Measurements from ENCODE around the gene USP3. TPM values are rescaled to one million over a fixed set of nuclear protein-coding genes. Genes with fewer than 3 reads are reported as not detected.
A peak's percentile ranks its signal among the peaks of the same experiment; 100 is the strongest.

Gene USP3
- total RNA-seq, 1 experiment from 2014 or later = 54.2 TPM

DNA sequence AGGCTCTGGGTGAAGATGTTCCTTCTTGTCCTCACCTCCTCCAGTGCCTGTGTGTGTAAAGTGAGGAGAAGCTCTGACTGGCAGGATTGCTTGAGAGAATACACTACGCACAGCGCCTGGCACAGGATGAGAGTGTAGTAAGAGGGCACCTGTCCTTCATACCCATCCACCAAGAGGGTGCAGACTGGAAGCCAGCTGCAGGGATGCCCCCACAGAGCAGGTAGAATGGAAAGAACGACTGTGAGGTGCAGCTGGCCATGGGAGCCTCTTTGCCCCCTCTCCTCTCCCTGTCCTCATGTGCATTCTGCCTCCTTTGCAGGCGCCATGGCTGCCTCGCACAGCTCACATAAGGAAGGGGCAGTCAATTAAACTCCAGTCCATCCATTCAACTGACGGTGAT lies 105.1 kb downstream of the USP3 start:
- TF ChIP-seq, protein P1, sequence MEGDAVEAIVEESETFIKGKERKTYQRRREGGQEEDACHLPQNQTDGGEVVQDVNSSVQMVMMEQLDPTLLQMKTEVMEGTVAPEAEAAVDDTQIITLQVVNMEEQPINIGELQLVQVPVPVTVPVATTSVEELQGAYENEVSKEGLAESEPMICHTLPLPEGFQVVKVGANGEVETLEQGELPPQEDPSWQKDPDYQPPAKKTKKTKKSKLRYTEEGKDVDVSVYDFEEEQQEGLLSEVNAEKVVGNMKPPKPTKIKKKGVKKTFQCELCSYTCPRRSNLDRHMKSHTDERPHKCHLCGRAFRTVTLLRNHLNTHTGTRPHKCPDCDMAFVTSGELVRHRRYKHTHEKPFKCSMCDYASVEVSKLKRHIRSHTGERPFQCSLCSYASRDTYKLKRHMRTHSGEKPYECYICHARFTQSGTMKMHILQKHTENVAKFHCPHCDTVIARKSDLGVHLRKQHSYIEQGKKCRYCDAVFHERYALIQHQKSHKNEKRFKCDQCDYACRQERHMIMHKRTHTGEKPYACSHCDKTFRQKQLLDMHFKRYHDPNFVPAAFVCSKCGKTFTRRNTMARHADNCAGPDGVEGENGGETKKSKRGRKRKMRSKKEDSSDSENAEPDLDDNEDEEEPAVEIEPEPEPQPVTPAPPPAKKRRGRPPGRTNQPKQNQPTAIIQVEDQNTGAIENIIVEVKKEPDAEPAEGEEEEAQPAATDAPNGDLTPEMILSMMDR (IDR thresholded peaks at IDR 0.05; ENCODE audit: insufficient read depth in 1 of 2, low read depth in 1 of 2, low read length in 1 of 2, severe bottlenecking in 1 of 2, unreplicated experiment in 1 of 2) = no peak
- no peaks in the 10 kb centered on the region for H3K9me3 Mint-ChIP-seq (ENCODE audit: unreplicated experiment)
- H3K27me3 Mint-ChIP-seq (ENCODE audit: insufficient read depth, unreplicated experiment) = no peaks in the 10 kb centered on the region
- H3K4me1 ChIP-seq = peaks cover 6% of the 10 kb centered on the region; the same call in 1 of the 2 replicates
- peaks cover 10% of the 10 kb centered on the region for H3K4me1 Mint-ChIP-seq (ENCODE audit: low read depth, unreplicated experiment)
- no peak overlapping the region for H3K27ac Mint-ChIP-seq (ENCODE audit: unreplicated experiment)
- intact Hi-C loops (cut with micrococcal nuclease; ENCODE audit: unreplicated experiment) = no loop called here
- ChIA-PET POLR2A (interaction anchor here (0.6 kb wide), 1 partner anchor 257 kb away, joined by 4 read pairs; no protein-coding TSS in a partner anchor), CTCF (interaction anchor here (0.6 to 1.5 kb wide), 19 partner anchors 8 to 608 kb away, joined by 3 to 11 read pairs (median 4); partner anchors contain the start of gene CIAO2A)
- no TSS peak for BruUV-seq (replicated peaks)
- no peaks in the 10 kb centered on the region for H3K27me3 ChIP-seq (replicated peaks; ENCODE audit: control insufficient read depth, insufficient read depth, low read length)
- no peak overlapping the region for H3K4me3 Mint-ChIP-seq (ENCODE audit: unreplicated experiment)
- H3K9me3 ChIP-seq = no peaks in the 10 kb centered on the region
- no peak overlapping the region for H3K4me3 ChIP-seq (ENCODE audit: low read depth, low read length)
- no peak for DNase-seq
- no peaks in the 10 kb centered on the region; the same call in 1 of the 2 replicates for H3K36me3 ChIP-seq (ENCODE audit: control insufficient read depth, insufficient read depth, low read length)
- peaks cover 28% of the 10 kb centered on the region for H3K36me3 Mint-ChIP-seq (ENCODE audit: insufficient read depth, unreplicated experiment)

DNA sequence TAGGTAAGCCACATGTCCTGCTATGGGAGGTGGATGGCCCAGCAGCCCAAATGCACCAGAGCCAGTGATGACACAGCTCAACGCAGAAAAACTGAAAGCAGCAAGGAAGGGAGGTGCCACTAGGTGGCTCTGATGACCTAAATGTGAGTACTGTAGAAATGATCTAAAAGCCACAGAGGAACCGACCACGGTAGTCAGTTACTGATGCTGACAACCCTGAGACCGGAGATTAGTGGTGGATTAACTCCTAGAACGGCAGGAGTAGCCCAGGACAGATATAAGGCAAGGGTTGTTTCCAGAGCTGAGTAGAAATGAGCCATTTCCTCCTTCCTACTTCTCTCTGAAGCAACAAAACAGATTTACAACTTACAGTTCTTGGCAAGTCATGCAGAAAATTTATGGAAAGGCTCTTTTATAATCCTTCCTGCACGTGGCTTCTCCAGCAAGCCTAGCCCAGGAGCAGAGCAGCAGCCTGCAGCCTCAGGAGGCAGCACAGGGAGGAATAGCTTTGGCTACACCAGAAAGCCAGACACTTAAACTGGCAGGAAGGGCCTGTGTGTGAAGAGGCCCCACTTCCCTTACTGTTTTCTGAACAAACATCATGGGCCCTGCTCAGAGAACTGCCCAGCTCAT lies 105.9 kb downstream of the USP3 start:
- intact Hi-C loops (cut with micrococcal nuclease; ENCODE audit: unreplicated experiment) = loop anchor here (1.0 to 2.0 kb wide), 3 partner anchors 40 to 456 kb away; no protein-coding TSS in a partner anchor
- Mint-ChIP-seq H3K4me3 (ENCODE audit: unreplicated experiment) (no peak overlapping the region), H3K9me3 (ENCODE audit: unreplicated experiment) (no peaks in the 10 kb centered on the region), H3K27me3 (ENCODE audit: insufficient read depth, unreplicated experiment) (no peaks in the 10 kb centered on the region), H3K27ac (ENCODE audit: unreplicated experiment) (no peak overlapping the region), H3K36me3 (ENCODE audit: insufficient read depth, unreplicated experiment) (peaks cover 28% of the 10 kb centered on the region), H3K4me1 (ENCODE audit: low read depth, unreplicated experiment) (peaks cover 10% of the 10 kb centered on the region)
- peak; percentile 76 for DNase-seq
- H3K27me3 ChIP-seq (replicated peaks; ENCODE audit: control insufficient read depth, insufficient read depth, low read length) = no peaks in the 10 kb centered on the region
- peaks cover 6% of the 10 kb centered on the region; the same call in 1 of the 2 replicates for H3K4me1 ChIP-seq
- ChIA-PET POLR2A (interaction anchor here (0.6 kb wide), 1 partner anchor 257 kb away, joined by 4 read pairs; no protein-coding TSS in a partner anchor), CTCF (interaction anchor here (0.6 to 1.5 kb wide), 18 partner anchors 8 to 607 kb away, joined by 3 to 11 read pairs (median 4); partner anchors contain the start of gene CIAO2A)
- TF ChIP-seq, protein P1 (IDR thresholded peaks at IDR 0.05; ENCODE audit: insufficient read depth in 1 of 2, low read depth in 1 of 2, low read length in 1 of 2, severe bottlenecking in 1 of 2, unreplicated experiment in 1 of 2) = peak; percentile 79 to 85
- no TSS peak for BruUV-seq (replicated peaks)
- H3K9me3 ChIP-seq = no peaks in the 10 kb centered on the region
- no peaks in the 10 kb centered on the region; the same call in 1 of the 2 replicates for H3K36me3 ChIP-seq (ENCODE audit: control insufficient read depth, insufficient read depth, low read length)
- no peak overlapping the region for H3K4me3 ChIP-seq (ENCODE audit: low read depth, low read length)

DNA sequence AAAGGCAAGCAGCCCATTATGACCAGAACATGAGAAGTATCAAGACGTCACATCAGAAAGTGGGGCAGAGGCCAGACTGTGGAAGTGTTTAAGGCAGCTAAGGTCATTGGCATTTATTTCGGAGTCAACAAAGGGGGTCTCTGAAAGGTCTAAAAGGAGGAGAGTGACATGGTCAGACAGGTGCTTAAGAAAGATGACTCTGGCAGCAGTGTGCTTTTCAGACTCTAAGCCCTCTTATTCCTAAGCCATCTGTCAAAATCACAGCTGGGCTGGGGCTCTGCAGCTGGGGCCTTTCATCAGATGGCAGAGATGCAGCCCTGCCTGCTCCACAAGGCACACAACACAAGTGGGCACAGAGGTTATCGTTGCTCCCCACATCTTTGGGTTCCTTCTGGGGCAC lies 106.8 kb downstream of the USP3 start:
- Mint-ChIP-seq H3K9me3 (ENCODE audit: unreplicated experiment) (no peaks in the 10 kb centered on the region), H3K36me3 (ENCODE audit: insufficient read depth, unreplicated experiment) (peaks cover 28% of the 10 kb centered on the region), H3K4me3 (ENCODE audit: unreplicated experiment) (no peak overlapping the region), H3K27me3 (ENCODE audit: insufficient read depth, unreplicated experiment) (no peaks in the 10 kb centered on the region), H3K4me1 (ENCODE audit: low read depth, unreplicated experiment) (peaks cover 17% of the 10 kb centered on the region), H3K27ac (ENCODE audit: unreplicated experiment) (no peak overlapping the region)
- CTCF ChIA-PET = interaction anchor here (1.4 kb wide), 2 partner anchors 9 to 141 kb away, joined by 11 read pairs; no protein-coding TSS in a partner anchor
- Histone ChIP-seq H3K9me3 (no peaks in the 10 kb centered on the region), H3K36me3 (ENCODE audit: control insufficient read depth, insufficient read depth, low read length) (no peaks in the 10 kb centered on the region; the same call in 1 of the 2 replicates), H3K27me3 (replicated peaks; ENCODE audit: control insufficient read depth, insufficient read depth, low read length) (no peaks in the 10 kb centered on the region), H3K4me3 (ENCODE audit: low read depth, low read length) (no peak overlapping the region), H3K4me1 (peaks cover 10% of the 10 kb centered on the region)
- TF ChIP-seq, protein P1 (IDR thresholded peaks at IDR 0.05; ENCODE audit: insufficient read depth in 1 of 2, low read depth in 1 of 2, low read length in 1 of 2, severe bottlenecking in 1 of 2, unreplicated experiment in 1 of 2) = no peak
- no TSS peak for BruUV-seq (replicated peaks)
- DNase-seq = no peak
- POLR2A ChIA-PET = no interaction called here
- intact Hi-C loops (cut with micrococcal nuclease; ENCODE audit: unreplicated experiment) = loop anchor here (2.0 kb wide), 2 partner anchors 40 to 456 kb away; no protein-coding TSS in a partner anchor

Data from Caco-2 (cell line).